ENCODE measurements around the gene MIOX. TPM values are rescaled to one million over a fixed set of nuclear protein-coding genes. Genes with fewer than 3 reads are reported as not detected.
A peak's percentile ranks its signal among the peaks of the same experiment; 100 is the strongest.

MIOX gene
- total and polyA plus RNA-seq, 2 experiments from 2014 or later: not detected

GRCh38 chr22:50505276-50505775, 18.7 kb downstream of the MIOX start:
- H3K4me2 ChIP-seq: no peak overlapping the region
- H3F3A ChIP-seq (replicated peaks; ENCODE audit: low read depth): 0 out of 2 replicates have a peak, but pooled peaks cover 6% of the 10 kb centered on the region
- no peak for TF ChIP-seq ZNF114 (CRISPR knock-in tag; IDR thresholded peaks at IDR 0.05)
- no peak for TF ChIP-seq NANOG (IDR thresholded peaks at IDR 0.05; ENCODE audit: borderline replicate concordance)
- no peak for TF ChIP-seq STAT1 (IDR thresholded peaks at IDR 0.05; ENCODE audit: unreplicated experiment)
- TF ChIP-seq POLR2AphosphoS5 (IDR thresholded peaks at IDR 0.05; ENCODE audit: low read depth): no peak
- no peak for TF ChIP-seq CTCF (conservative IDR thresholded peaks at IDR 0.05; ENCODE audit: low read depth in 2 of 2)
- Mint-ChIP-seq H3K4me1 (peaks cover 10% of the 10 kb centered on the region), H3K9me3 (no peaks in the 10 kb centered on the region), H3K27me3 (ENCODE audit: insufficient read depth, low read depth, poor library complexity) (peaks cover 9% of the 10 kb centered on the region), H3K4me3 (no peak overlapping the region), H3K27ac (no peak overlapping the region), H3K36me3 (ENCODE audit: low read depth) (no peaks in the 10 kb centered on the region; the same call in 2 of the 3 replicates)
- DNase-seq (ENCODE audit: low spot score): no peak
- no peaks in the 10 kb centered on the region for H3K36me3 ChIP-seq (ENCODE audit: insufficient read depth)
- H3K4me3 ChIP-seq: no peak overlapping the region
- H3K27me3 ChIP-seq (ENCODE audit: insufficient read depth): no peaks in the 10 kb centered on the region
- no peak for ATAC-seq
- H3K79me2 ChIP-seq (replicated peaks; ENCODE audit: insufficient read depth): peaks cover 20% of the 10 kb centered on the region
- H2AFZ ChIP-seq: no peak overlapping the region
- H3K27ac ChIP-seq (ENCODE audit: low read depth): no peak overlapping the region
- H4K20me1 ChIP-seq (replicated peaks; ENCODE audit: insufficient read depth): peaks cover 19% of the 10 kb centered on the region
- no peaks in the 10 kb centered on the region for H3K9me2 ChIP-seq (ENCODE audit: insufficient read depth)
- peaks cover 7% of the 10 kb centered on the region for H3K4me1 ChIP-seq (ENCODE audit: insufficient read depth)

GRCh38 chr22:50505776-50506610, 19.3 kb downstream of the MIOX start:
- no peaks in the 10 kb centered on the region for H3K9me3 Mint-ChIP-seq
- no peak overlapping the region for H2AFZ ChIP-seq
- peaks cover 10% of the 10 kb centered on the region for H3K4me1 Mint-ChIP-seq
- DNase-seq (ENCODE audit: low spot score) (no peak), ATAC-seq (no peak)
- H3K27ac ChIP-seq (ENCODE audit: low read depth): no peak overlapping the region
- H3K79me2 ChIP-seq (replicated peaks; ENCODE audit: insufficient read depth): peaks cover 26% of the 10 kb centered on the region
- no peaks in the 10 kb centered on the region for H3K9me2 ChIP-seq (ENCODE audit: insufficient read depth)
- no peak overlapping the region for H3K4me3 ChIP-seq
- peaks cover 7% of the 10 kb centered on the region for H3K4me1 ChIP-seq (ENCODE audit: insufficient read depth)
- no peak overlapping the region for H3K4me2 ChIP-seq
- H4K20me1 ChIP-seq (replicated peaks; ENCODE audit: insufficient read depth): peaks cover 19% of the 10 kb centered on the region
- H3F3A ChIP-seq (replicated peaks; ENCODE audit: low read depth): 0 out of 2 replicates have a peak, but pooled peaks cover 6% of the 10 kb centered on the region
- no peaks in the 10 kb centered on the region for H3K36me3 ChIP-seq (ENCODE audit: insufficient read depth)
- peaks cover 9% of the 10 kb centered on the region for H3K27me3 Mint-ChIP-seq (ENCODE audit: insufficient read depth, low read depth, poor library complexity)
- H3K27me3 ChIP-seq (ENCODE audit: insufficient read depth): no peaks in the 10 kb centered on the region
- no peaks in the 10 kb centered on the region; the same call in 2 of the 3 replicates for H3K36me3 Mint-ChIP-seq (ENCODE audit: low read depth)
- H3K27ac Mint-ChIP-seq: no peak overlapping the region
- peak overlapping the region; percentile 93; the same call in 2 of the 3 replicates for H3K4me3 Mint-ChIP-seq
- TF ChIP-seq CREB1 (CRISPR knock-in tag; IDR thresholded peaks at IDR 0.05; ENCODE audit: low read depth) (no peak), NANOG (IDR thresholded peaks at IDR 0.05; ENCODE audit: borderline replicate concordance) (no peak), ZNF462 (CRISPR knock-in tag; IDR thresholded peaks at IDR 0.05) (no peak), JUNB (IDR thresholded peaks at IDR 0.05; ENCODE audit: unreplicated experiment) (no peak), ETS1 (IDR thresholded peaks at IDR 0.05) (no peak), ZNF331 (CRISPR knock-in tag; IDR thresholded peaks at IDR 0.05; ENCODE audit: low read depth) (no peak), STAT1 (IDR thresholded peaks at IDR 0.05; ENCODE audit: unreplicated experiment) (no peak), ZNF114 (CRISPR knock-in tag; IDR thresholded peaks at IDR 0.05) (no peak)
